Stimulated activated CD4-positive, alpha-beta T cell treated with anti-CD3 and anti-CD28 coated beads, Interleukin-4, amount 100 ng/mL, for 1 hour (primary cell): ENCODE results near the gene PCF11.

ENCODE experiments used
- DNase-seq: peaks from one replicate; pipeline ENCODE4 v3.0.0-alpha.2; 2020

The PCF11 gene

DNA sequence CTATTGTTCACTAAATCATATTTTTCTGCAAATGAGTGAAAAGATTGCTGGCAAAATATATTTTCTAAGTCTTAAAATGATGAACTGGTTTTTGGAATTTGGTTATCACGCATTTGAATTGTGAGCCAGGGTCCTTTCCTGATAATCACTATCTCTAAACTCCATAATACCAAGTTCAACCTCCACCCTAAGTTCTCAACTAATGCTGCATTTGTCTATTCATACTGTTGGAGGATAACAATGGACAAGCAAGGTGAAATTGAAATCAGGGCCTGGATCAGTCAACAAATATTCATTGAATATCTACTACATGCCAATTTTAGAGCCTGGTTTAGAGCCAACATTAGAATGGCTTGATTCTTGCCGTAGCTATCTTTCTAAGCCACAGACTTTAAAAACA, 4.7 kb upstream of the PCF11 start:
- no peak for DNase-seq

GRCh38 chr11:83153764-83154163, 3.2 kb upstream of the PCF11 start:
- no peak for DNase-seq

- DNase-seq, result peak; percentile 96
Measured at GRCh38 chr11:83156144-83156995, 561 bp upstream of the PCF11 start.

GRCh38 chr11:83157594-83158356, 844 bp downstream of the PCF11 start:
- DNase-seq, result peak; percentile 50

GRCh38 chr11:83158357-83158786, 1.4 kb downstream of the PCF11 start:
- DNase-seq, result no peak

- no peak for DNase-seq
Measured at GRCh38 chr11:83158965-83159901, 2.3 kb downstream of the PCF11 start.

- no peak for DNase-seq
Measured at GRCh38 chr11:83159902-83160865, 3.3 kb downstream of the PCF11 start.

DNA sequence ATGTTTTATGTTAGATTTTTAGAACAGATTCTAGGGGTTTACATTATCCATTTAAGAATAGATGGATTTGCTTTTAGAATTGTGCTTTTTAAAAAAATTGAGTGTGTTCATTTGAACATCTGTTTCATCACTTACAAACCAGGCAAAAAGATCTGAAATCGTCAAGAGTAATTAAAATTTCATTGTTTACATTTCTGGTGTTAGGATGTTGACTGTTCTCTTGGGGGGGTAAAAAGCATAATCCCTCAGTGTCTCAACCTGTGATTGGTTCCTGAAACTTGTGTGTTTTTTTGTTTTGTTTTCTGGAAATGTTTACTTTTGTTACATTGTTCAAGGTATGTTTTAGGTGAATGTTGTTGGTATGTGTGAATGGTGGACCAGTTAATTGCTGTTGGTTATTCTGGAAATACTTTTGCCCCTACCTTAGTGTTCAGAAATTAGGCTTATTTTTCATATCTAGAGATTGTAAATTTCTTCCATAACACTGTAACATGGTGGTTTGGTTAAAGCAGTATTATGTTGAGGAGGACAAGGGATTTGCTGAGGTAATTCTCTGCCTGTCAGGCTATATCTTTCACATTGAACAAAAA, 4.8 kb downstream of the PCF11 start:
- DNase-seq, result no peak

- no peak for DNase-seq
Measured at GRCh38 chr11:83162377-83162776, 5.4 kb downstream of the PCF11 start.

DNA sequence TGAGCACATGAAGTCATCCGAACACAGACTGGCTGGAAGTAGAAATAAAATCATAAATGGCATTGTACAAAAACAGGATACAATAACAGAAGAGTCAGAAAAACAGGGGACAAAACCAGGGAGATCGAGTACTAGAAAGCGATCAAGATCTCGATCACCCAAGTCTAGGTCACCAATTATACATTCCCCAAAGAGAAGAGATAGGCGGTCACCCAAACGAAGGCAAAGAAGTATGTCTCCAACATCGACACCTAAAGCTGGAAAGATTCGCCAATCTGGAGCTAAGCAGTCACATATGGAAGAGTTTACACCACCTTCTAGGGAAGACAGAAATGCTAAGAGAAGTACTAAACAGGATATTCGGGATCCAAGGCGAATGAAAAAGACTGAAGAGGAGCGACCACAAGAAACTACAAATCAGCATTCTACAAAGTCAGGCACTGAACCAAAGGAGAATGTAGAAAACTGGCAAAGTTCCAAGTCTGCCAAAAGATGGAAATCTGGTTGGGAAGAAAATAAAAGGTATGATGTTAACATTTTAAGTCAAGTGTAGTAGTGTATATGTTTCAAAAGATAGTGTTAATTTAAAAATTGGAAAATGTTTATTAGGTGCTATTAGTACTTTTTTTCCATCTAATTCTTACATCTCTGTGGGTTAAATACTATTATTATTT, 9.4 kb downstream of the PCF11 start:
- no peak for DNase-seq

DNA sequence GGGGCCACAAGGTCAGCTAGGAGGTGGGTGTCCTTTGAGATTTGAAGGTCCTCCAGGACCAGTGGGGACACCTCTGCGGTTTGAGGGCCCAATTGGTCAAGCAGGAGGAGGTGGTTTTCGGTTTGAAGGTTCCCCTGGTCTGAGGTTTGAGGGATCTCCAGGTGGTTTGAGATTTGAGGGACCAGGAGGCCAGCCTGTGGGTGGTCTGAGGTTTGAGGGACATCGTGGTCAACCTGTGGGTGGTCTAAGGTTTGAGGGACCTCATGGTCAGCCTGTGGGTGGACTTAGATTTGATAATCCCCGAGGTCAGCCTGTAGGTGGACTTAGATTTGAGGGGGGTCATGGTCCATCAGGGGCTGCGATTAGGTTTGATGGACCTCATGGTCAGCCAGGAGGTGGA, 11.8 kb downstream of the PCF11 start:
- DNase-seq, result no peak

DNA sequence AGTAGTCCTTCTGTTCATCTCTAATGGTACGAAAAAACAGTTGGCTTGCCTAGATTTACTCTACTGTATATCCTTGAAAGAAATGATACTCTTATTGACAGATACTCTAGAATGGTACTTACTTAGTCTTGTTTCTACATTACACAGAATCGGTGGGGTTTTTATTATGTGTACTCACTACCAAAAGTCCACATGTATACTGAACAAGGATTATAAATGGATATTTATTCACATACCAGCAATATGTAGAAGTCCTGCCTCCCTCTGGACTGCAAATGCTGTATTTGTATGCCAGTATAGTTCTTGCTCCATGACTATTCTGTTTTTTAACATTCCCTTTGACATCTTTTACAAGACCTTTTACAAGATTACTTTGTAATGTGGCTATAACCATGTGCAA, 13.9 kb downstream of the PCF11 start:
- DNase-seq, result no peak

- DNase-seq, result no peak
Measured at GRCh38 chr11:83172551-83172950, 15.6 kb downstream of the PCF11 start.

GRCh38 chr11:83174008-83174407, 17.1 kb downstream of the PCF11 start:
- DNase-seq, result no peak

- DNase-seq, result no peak
Measured at GRCh38 chr11:83175815-83176214, 18.9 kb downstream of the PCF11 start.

GRCh38 chr11:83181815-83182214, 24.9 kb downstream of the PCF11 start:
- DNase-seq, result no peak

DNA sequence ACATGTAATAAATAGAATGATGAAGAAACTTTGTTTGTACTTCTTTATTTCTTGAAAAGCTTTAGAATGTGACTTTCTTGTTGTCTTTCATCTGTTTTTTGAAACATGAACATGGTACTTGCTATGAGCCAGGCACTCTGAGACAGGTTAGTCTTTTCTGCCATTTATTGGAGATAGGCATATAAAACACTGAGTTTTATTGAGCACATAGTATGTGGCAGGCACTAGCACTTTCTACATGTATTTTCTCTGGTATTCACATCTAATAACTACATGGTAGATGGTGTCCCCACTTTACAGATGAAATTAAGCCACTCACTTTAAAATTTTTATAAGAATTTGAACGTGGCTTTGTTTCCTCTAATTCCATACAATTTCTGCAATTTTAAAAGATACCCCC, 28.8 kb downstream of the PCF11 start:
- no peak for DNase-seq

DNA sequence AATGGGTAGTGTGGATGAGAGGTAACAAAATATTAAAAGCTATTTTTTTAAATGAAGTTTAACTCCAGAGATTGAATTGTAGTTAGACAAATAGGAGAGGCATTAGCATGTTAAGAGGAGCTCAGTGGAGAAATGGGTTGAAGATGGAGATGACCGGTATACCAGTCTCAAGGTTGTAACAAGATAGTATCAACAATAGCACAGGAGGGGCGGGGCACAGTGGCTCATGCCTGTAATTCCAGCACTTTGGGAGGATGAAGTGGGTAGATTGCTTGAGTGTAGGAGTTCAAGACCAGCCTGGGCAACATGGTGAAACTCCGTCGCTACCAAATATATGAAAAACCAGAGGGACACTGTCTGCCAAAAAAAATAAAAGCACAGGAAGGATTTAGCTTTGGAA, 30.5 kb downstream of the PCF11 start:
- DNase-seq, result no peak

DNA sequence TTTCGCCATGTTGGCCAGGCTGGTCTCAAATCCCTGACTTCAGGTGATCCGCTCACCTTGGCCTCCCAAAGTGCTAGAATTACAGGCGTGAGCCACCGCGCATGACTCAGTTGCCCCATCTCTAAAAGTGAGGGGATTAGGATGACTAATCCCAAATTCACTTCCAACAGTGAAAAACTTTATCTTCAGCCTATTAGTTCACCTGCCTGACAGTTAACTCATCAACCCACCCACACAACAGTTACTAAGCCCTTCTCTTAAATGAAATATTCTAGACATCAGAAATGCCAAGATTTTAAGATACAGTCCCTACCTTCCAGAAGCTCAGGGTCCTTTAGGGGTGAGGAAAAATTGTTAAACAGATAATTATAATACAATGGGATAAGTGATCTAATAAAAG, 34.6 kb downstream of the PCF11 start:
- peak; percentile 19 for DNase-seq

- no peak for DNase-seq
Measured at GRCh38 chr11:83191986-83192385, 35.1 kb downstream of the PCF11 start.
